GM19193 (cell line): ENCODE measurements around the gene WDR55.
A peak's percentile ranks its signal among the peaks of the same experiment; 100 is the strongest.

Experiments used
- POLR2A ChIP-seq: IDR thresholded peaks from 4 replicates; pipeline ENCODE4 v1.6.1; 2011; ENCODE audit not compliant: insufficient read depth, insufficient read length; ENCODE audit errors: extremely low read depth

Gene WDR55

GRCh38 chr5:140664359-140665119 is at the start of gene WDR55:
TSS of gene WDR55 (plus strand) at chr5:140664904. CDS start at chr5:140664913, 9 bp downstream.
- TF ChIP-seq POLR2A, result peak; percentile 88

GRCh38 chr5:140622301-140622700 is 42.4 kb upstream of the WDR55 start:
- TF ChIP-seq POLR2A, result no peak

- TF ChIP-seq POLR2A, result no peak
These were observed 36.7 kb upstream of the WDR55 start for GRCh38 chr5:140627972-140628371.

GRCh38 chr5:140628711-140629110 is 36.0 kb upstream of the WDR55 start:
- no peak for TF ChIP-seq POLR2A

- no peak for TF ChIP-seq POLR2A
These were observed 34.2 kb upstream of the WDR55 start for GRCh38 chr5:140630292-140631035.

GRCh38 chr5:140631036-140631417 is 33.7 kb upstream of the WDR55 start:
- TF ChIP-seq POLR2A, result no peak

- no peak for TF ChIP-seq POLR2A
These were observed 32.8 kb upstream of the WDR55 start for GRCh38 chr5:140631831-140632365.

GRCh38 chr5:140632366-140633020 is 32.2 kb upstream of the WDR55 start:
- TF ChIP-seq POLR2A, result no peak

GRCh38 chr5:140633021-140633471 is 31.7 kb upstream of the WDR55 start, which contains the start of gene CD14:
TSS of gene CD14 (minus strand) at chr5:140633175. CDS start at chr5:140633071, 104 bp downstream.
- TF ChIP-seq POLR2A, result no peak

GRCh38 chr5:140633501-140633900 is 31.2 kb upstream of the WDR55 start:
- no peak for TF ChIP-seq POLR2A

GRCh38 chr5:140634103-140634502 is 30.6 kb upstream of the WDR55 start:
- no peak for TF ChIP-seq POLR2A

- no peak for TF ChIP-seq POLR2A
These were observed 29.1 kb upstream of the WDR55 start for GRCh38 chr5:140635291-140636257.

- no peak for TF ChIP-seq POLR2A
These were observed 27.2 kb upstream of the WDR55 start for GRCh38 chr5:140637371-140638100.
